Mesodermal cell (in vitro differentiated cells): ENCODE data around the gene BMF.
A peak's percentile ranks its signal among the peaks of the same experiment; 100 is the strongest.

Source experiments
- H3K27ac ChIP-seq: 2 replicates; pipeline ENCODE4 v1.7.0; 2013; ENCODE audit warnings: mild to moderate bottlenecking, low read depth, low read length, moderate library complexity; ENCODE audit not compliant: severe bottlenecking
- H3K36me3 ChIP-seq: 2 replicates; pipeline ENCODE4 v1.7.1; 2013; ENCODE audit warnings: mild to moderate bottlenecking, low read length, moderate library complexity; ENCODE audit not compliant: control insufficient read depth, insufficient read depth
- H3K4me1 ChIP-seq: one replicate; pipeline ENCODE4 v1.7.1; 2013; ENCODE audit warnings: mild to moderate bottlenecking, low read length; ENCODE audit not compliant: insufficient read depth, control insufficient read depth, poor library complexity, severe bottlenecking
- H3K4me3 ChIP-seq: 2 replicates; pipeline ENCODE4 v1.7.0; 2013; ENCODE audit warnings: low read length, control low read depth, mild to moderate bottlenecking; ENCODE audit not compliant: insufficient read depth, poor library complexity, severe bottlenecking; ENCODE audit errors: extremely low read depth
- H3K9me3 ChIP-seq: 2 replicates; pipeline ENCODE4 v1.7.1; 2013; ENCODE audit warnings: mild to moderate bottlenecking, low read length, moderate library complexity; ENCODE audit not compliant: control insufficient read depth
- WGBS, 2 experiments: methylation state at CpG; one replicate each; pipeline ENCODE4 v1.1.5; 2013; ENCODE audit warnings: missing lambda C conversion rate in 2 of 2; ENCODE audit not compliant: insufficient coverage in 2 of 2; 5-methylcytosine and 5-hydroxymethylcytosine counted together

BMF gene

GRCh38 chr15:40070166-40070557 lies 38.5 kb downstream of the BMF start:
- H3K36me3 ChIP-seq, result no peaks in the 10 kb centered on the region
- peaks cover 4% of the 10 kb centered on the region for H3K9me3 ChIP-seq
- H3K4me3 ChIP-seq, result no peak overlapping the region
- 80 to 90% methylated on average over 3 to 4 of the region's 5 CpGs for WGBS, 2 experiments
- H3K4me1 ChIP-seq, result peaks cover 21% of the 10 kb centered on the region
- H3K27ac ChIP-seq, result peak overlapping the region; percentile 66

- WGBS, 2 experiments, result 43 to 45% methylated on average over 27 of the region's 32 CpGs
- H3K4me1 ChIP-seq, result peaks cover 27% of the 10 kb centered on the region
- peaks cover 4% of the 10 kb centered on the region for H3K9me3 ChIP-seq
- H3K4me3 ChIP-seq, result no peak overlapping the region
- H3K36me3 ChIP-seq, result no peaks in the 10 kb centered on the region
- peak overlapping the region; percentile 66 for H3K27ac ChIP-seq
Observed at GRCh38 chr15:40069178-40070165, 39.2 kb downstream of the BMF start.

GRCh38 chr15:40067921-40068624 lies 40.6 kb downstream of the BMF start:
- Histone ChIP-seq H3K9me3 (peaks cover 3% of the 10 kb centered on the region), H3K4me1 (peaks cover 39% of the 10 kb centered on the region), H3K36me3 (no peaks in the 10 kb centered on the region), H3K4me3 (no peak overlapping the region), H3K27ac (no peak overlapping the region)
- 71 to 92% methylated on average over 1 to 2 of the region's 6 CpGs for WGBS, 2 experiments

GRCh38 chr15:40066589-40066988 lies 42.1 kb downstream of the BMF start:
- Histone ChIP-seq H3K4me3 (no peak overlapping the region), H3K9me3 (no peaks in the 10 kb centered on the region), H3K4me1 (peaks cover 39% of the 10 kb centered on the region), H3K27ac (no peak overlapping the region), H3K36me3 (no peaks in the 10 kb centered on the region)
- 91 to 94% methylated on average over 3 to 4 of the region's 5 CpGs for WGBS, 2 experiments

DNA sequence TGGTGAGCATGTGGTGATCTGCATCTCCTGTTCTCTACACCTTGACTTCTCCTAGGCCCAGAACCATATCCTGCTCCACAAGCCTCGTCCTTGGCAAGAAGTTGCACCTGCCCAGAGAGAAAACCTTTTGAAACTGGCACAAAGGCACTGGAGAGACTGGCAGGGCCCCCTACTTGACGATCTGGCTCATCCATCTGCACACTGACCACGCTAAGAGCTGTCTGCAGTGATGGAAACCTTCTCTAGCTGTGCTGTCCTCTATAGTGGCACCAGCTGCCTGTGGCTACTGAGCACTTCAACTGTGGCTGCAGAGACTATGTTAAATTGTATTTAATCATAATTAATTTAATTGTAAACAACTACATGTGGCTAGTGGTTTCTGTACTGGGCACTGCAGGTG lies 43.5 kb downstream of the BMF start:
- WGBS, 2 experiments, result 98 to 100% methylated on average over 2 to 3 of the region's 3 CpGs
- no peak overlapping the region for H3K4me3 ChIP-seq
- peaks cover 39% of the 10 kb centered on the region for H3K4me1 ChIP-seq
- no peaks in the 10 kb centered on the region for H3K36me3 ChIP-seq
- no peaks in the 10 kb centered on the region for H3K9me3 ChIP-seq
- peak overlapping the region; percentile 86 for H3K27ac ChIP-seq

DNA sequence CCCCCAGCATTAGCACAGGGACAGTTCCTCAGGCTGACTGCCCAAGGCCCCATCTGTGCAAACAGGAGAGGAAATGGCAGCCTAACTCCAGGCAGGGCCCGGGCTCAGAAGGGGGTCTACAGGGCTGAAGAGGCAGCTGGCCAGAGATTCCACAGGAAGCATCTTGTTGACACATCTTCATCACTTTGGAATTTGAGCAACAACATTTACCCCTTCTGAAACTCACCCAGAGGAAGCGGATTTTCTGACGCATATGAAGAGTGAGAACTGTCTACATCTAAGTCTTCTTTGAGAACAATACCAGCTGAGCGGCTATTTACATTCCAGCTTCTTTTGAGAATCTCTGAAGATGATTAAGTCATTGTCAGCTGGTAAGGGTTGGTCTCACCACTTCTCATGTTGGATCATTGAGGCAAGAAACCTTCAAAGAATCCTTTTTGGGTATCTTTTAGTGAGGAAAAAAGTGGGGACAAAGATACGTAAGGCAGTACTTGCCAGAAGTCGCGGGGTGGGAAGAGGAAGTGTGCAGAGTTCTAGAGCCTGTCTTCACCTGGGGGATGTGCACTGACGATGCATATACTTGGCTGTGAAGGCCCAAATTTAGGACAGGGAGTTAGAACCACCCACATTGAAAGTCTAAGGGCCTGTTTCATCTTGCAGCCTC lies 44.3 kb downstream of the BMF start:
- 77 to 91% methylated on average over 4 to 8 of the region's 8 CpGs for WGBS, 2 experiments
- H3K27ac ChIP-seq, result peak overlapping the region; percentile 86
- no peaks in the 10 kb centered on the region for H3K9me3 ChIP-seq
- H3K4me1 ChIP-seq, result peaks cover 38% of the 10 kb centered on the region
- H3K36me3 ChIP-seq, result no peaks in the 10 kb centered on the region
- H3K4me3 ChIP-seq, result no peak overlapping the region

GRCh38 chr15:40063563-40064011 lies 45.1 kb downstream of the BMF start:
- H3K27ac ChIP-seq, result peak overlapping the region; percentile 86
- H3K36me3 ChIP-seq, result no peaks in the 10 kb centered on the region
- peaks cover 31% of the 10 kb centered on the region for H3K4me1 ChIP-seq
- H3K9me3 ChIP-seq, result no peaks in the 10 kb centered on the region
- WGBS, 2 experiments, result 83% methylated on average over 1 of the region's 2 CpGs; no CpG with 5 or more reads in 1 of the 2 experiments
- no peak overlapping the region for H3K4me3 ChIP-seq

GRCh38 chr15:40062816-40063562 lies 45.7 kb downstream of the BMF start:
- WGBS, 2 experiments, result 78 to 92% methylated on average over 3 to 5 of the region's 10 CpGs
- H3K36me3 ChIP-seq, result no peaks in the 10 kb centered on the region
- H3K27ac ChIP-seq, result peak overlapping the region; percentile 86
- H3K9me3 ChIP-seq, result no peaks in the 10 kb centered on the region
- H3K4me1 ChIP-seq, result peaks cover 29% of the 10 kb centered on the region
- no peak overlapping the region for H3K4me3 ChIP-seq

DNA sequence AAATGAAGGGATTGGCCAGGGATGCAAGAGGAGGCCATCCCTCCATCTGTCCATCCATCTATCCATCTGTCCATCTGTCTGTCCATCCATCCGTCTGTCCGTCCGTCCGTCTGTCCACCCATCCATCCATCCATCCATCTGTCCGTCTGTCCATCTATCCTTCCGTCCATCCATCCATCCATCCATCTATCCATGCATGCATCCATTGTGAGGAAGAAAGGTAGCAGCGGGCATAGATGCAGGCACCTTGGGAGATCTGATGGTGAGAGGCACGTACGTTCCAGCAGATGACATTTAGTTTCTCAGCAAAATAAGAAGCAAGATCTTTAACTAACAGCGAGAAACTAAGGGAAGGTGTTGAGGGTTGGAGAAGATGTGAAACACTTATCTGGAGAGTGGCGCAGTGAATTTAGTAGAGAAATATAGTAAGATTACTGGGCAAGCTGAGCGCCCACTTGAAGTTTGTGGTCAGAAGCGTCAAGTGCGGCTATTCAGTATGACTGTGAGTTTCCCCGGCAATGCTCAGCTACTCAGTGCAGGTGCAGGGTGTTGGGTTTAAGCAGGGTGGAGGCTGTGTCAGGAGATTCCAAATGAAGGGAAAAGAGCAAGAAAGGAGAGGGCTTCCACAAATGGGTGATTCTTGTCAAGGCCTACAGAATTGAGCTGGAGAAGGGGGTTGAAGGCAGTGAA lies 47.3 kb downstream of the BMF start:
- Histone ChIP-seq H3K4me1 (peaks cover 23% of the 10 kb centered on the region), H3K4me3 (no peak overlapping the region)
- 91 to 97% methylated on average over 10 to 11 of the region's 15 CpGs for WGBS, 2 experiments

More for the DNA sequence above, 47.3 kb downstream of the BMF start:
- no peak overlapping the region for H3K27ac ChIP-seq
- H3K36me3 ChIP-seq, result no peaks in the 10 kb centered on the region
- no peaks in the 10 kb centered on the region for H3K9me3 ChIP-seq
